HCEC 1CT (cell line): ENCODE data around the gene E2F6.
A peak's percentile ranks its signal among the peaks of the same experiment; 100 is the strongest.

Source experiments
- DNase-seq: peaks from one replicate; pipeline ENCODE4 v3.0.0-alpha.2; 2017

E2F6 gene

DNA sequence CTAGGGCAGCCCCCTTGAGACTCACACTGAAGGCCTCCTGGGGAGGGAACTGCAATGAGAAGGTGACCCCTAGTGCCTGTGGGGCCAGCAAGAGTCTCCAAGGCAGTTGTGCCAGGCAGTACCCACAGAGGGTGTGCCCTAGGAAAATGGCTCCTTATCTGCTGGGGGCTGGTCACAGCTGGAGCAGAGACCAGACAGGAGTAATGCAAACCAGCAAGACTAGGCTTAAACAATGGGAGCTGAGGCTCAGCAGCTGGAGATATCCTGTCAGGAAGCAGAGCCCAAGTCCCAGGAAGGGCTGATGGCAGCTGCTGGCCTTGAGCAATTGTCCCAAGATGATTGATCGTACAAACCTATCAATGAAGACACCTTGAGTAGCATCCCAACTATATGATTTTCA, 26.8 kb upstream of the E2F6 start:
- no peak for DNase-seq

DNA sequence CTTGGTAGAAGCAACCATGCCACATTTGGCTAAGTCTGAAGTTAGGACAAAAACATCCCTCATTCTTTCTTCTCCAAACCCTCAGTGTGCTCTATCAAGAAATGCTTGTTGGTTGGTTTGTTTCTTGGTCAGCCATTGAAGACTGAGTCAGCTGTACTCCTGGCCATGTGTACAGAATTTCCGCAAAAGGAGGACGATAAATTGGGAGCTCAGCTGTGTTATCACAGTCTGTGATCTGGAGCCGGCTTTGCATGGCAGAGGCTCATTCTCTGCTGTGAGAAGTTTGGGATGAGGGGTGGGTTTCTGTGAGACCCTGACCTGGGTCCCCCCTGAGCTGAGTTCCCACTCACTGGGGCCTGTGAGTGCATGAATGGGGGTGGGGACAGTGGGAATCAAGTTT, 26.3 kb upstream of the E2F6 start:
- DNase-seq, result no peak

DNA sequence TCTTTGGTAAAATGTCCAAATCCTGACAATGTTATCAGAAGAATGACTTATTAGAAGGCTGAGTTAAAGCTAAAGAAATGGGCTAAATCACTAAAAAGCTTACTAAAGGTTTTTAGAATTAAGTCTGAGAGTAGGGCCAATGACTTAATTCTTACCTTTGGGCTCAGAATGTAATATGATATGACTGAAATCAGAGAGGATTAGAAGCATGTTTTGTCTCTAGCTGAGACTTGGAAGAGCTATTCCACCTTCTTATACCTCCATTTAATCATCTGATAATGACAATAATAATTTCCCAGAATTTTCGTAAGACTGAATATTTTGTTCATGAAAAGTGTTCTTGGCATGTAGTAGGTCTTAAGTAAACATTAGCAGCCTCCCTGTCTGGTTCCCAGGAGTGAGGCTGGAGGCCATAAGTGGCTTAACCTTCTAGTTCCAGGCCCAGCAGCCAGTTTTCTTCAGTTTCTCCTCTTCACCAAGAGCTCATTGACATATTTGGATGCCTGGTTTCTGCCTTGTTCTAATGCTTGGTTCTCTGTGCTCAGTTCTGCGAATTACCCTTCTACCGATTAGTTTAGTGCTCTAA, 25.5 kb upstream of the E2F6 start:
- DNase-seq, result no peak

DNA sequence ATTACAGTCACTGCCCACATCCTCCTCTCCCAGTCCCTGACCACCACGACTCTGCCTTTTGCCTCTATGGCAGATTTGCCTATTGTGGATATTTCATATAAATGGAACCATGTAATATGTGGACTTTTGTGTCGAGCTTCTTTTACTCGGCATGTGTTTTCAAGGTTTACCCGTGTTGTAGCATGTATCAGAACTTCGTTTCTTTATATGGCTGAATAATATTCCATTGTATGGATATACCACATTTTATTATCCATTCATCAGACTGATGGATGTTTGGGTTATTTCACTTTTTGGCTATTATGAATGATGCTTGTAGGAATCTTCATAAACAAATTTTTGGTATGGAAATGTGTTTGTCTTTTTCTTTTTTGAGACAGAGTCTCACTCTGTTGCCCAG, 24.2 kb upstream of the E2F6 start:
- DNase-seq, result no peak

DNA sequence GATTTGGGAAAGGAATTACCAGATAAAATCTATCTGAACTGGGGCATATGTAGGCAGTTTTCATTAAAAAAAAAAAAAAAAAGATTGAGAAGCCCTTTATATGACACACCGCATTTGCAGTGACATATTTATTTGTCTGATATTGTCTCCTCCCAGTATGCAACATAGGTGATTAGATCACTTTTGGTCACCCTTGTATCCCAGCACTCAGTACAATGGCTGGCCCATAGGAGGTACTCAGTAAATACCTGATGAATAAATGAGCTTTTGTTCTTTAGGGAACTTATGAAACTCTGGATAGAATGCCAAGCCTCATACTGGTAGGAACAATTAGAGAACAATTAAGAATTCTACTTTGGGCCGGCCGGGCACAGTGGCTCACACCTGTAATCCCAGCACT, 22.8 kb upstream of the E2F6 start:
- DNase-seq, result no peak

DNA sequence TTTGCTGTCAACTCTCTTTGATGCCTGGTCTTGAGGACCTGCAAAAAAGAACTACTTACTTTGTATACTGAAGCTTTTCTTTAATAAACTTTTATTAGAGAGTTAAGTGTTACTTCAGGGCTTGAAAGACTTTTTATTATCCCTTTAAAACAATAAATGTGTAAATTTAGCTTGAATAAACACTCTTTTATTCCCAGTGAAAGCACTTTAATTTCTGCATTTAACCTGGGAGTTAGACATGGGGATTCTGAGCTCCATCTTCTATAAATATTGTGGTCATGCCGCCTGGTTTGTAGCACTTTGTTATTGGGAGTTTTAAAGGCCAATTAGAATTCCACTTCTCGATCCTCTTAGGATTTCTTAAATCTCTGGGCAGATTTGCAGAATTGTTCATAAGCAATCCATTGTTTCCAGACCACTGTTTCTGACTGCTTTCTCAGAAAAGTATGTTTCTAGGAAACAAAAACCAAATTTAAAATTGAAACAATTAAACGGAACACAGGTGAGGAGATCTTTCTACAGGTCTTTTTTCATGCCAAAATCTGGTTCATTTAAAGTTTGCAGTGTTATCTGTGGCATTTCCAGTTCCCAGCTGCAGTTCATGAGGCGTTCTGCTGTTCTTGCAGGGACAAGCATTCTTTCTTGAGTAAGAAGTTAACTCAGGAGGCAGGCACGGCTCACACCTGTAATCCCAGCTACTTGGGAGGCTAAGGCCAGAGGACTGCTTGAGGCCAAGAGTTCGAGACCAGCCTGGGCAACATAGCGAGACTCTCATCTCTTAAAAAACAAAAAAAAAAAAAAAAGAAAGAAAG, 18.1 kb upstream of the E2F6 start:
- DNase-seq, result no peak

DNA sequence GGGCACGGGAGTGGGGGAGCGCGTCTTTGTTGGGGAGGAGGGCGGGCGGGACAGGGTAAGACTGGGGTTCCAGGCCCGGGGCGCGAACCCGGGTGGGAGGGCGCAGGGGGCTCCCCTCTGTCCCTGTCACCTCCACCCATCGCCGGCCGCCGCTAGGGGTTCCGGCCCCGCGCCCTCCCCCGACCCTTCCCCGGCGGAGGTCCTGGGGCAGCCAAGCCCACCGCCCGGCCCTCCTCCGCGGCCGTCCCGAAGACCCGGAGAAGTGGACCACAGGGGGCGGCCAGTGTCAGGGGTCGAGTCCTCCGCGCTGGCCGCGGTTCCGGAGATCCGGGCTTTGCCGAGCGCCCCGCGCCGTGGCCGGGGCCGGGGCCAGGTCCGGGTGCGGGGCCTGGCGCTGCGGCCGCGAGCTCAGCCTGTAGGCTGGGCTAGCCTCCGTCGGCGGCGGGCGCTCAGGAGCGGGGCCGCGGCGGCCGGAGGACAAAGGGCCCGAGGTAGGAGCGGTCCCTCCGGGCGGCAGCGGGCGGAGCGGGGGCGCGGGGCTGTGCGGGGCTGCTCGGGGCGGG, 16.6 kb upstream of the E2F6 start:
- no peak for DNase-seq

DNA sequence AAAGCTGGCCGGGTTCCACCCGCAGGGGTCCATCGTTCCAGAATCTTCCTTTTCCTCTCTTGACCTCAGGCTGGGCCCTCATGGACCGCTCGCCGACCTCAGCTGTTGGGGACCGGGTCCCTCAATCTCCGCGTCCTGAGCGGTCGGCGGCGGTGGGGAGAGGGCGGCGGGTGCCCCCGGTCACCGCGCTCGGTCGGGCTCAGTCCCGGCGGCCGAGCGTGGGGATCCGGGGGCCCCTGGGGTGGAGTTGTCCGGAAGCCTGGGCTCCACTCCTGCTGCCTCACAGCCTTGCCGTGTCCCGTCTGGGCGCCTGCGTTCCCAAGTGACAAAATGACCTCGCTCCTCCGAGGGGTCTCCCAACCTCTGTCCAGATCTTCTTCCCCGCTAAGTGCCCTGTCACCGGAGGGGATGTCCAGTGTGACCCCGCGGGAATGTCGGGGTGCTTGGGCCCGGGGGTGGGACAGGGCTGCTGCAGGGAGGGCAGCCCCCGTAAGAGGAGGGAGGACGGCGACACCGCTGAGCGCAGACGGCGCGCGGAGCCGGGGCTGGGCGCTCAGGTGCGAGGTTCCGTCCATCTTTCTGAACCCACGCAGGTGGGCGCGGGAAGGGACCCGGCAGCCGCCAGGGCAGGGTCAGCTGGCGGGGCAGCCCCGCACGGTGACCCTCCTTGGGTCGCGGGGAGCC, 16.0 kb upstream of the E2F6 start:
- DNase-seq, result no peak

DNA sequence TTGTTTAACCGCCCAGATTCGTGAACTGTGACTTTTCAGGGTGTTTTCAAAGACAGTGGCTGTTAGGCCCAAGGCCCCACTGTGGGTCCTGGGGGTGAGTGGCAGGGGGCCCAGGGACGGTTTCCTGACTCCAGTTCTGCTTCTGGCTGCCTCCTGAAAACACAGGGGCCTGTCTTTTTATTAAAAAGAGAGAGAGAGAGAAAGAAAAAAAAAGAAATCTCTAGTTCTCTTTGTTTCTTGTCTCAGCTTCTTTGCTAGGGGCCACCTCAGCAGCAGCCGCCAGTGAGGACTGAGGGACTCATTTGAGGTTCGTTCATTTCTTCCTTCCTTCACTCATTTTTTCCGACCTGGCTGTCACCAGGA, 15.4 kb upstream of the E2F6 start:
- DNase-seq, result no peak

DNA sequence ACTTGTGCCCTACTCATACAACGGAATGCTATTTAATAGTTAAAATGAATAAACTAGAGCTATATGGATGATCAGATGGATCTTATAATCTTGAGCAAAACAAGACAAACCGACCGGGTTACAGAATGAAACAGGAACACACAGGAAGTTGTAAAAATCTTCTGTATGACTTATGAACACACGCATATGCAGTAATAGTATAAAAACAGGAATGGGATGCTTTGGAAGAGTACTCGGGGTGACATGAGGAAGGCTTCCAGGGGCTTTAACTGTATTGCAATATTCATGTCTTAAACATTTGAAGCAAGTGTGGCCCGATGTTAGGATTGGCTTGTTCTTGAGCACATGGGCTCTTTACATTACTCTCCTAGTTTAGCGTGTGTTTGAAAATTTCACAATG, 14.9 kb upstream of the E2F6 start:
- no peak for DNase-seq

DNA sequence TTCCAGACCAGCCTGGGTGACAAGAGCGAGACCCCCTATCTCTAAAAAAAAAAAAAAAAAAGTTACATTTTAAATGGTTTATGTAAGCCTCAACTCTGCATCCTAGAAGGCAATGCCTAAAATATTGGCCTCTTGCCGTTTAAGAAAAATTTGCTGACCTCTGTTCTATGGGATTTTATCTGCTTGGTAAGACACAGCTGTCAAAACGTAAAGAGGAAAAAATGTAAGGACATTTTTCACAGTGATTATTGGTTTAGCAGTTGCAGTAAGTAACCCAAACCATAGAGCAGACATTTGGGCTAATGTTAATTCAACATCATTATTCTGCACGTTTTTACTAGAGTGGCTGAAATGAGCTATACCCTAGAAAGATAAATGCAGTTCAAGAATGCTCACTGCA, 14.4 kb upstream of the E2F6 start:
- no peak for DNase-seq

DNA sequence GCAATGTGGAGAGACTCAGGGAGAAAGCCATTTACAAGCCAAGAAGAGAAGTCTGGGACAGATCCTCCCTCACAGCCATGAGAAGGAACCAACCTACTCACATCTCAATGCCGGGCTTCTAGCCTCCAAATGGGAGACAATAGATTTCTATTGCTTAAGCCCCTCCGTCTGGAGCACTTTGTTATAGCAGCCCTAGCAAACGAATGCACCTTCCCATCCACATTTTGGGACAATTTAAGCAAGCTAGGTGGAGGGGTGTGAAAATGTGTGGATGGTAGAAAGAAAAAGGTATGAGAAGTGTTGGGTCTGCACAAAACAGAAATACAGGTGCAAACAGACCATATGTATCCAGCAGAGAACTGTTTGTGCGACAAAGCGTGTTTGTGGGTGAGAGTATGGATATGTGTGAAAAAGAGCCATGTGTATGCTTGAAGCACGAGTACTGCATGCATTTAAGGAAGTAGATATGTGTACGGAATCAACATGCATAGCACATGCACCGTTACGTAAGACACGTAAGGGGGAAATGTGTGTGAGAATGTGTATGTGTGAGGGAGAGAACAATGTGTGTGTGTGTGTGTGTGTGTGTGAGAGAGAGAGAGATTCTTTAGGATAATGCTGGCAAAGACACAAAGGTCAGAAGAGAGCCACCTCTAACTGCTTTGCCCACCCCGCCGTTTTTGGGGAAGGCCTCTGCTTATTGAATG, 13.1 kb upstream of the E2F6 start:
- DNase-seq, result no peak

DNA sequence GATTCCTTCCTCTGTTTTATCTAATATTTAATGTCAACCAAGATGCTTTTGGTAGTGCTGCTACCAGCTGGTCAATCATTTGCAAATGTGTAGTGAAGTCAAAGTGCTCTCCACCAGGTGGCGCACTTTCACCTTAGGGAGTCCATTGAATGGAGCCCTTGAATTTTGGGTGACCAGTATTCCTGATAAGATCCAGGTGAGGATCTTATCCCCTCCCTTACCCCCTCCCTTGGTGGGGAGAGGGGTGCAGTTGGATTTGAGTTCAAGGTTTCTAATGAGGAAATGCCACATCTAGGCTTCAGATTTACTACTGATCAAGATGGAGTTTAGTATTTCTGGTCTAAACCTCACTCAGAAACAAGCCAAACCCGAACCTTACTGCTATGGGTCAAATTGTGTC, 12.0 kb upstream of the E2F6 start:
- peak; percentile 53 for DNase-seq

DNA sequence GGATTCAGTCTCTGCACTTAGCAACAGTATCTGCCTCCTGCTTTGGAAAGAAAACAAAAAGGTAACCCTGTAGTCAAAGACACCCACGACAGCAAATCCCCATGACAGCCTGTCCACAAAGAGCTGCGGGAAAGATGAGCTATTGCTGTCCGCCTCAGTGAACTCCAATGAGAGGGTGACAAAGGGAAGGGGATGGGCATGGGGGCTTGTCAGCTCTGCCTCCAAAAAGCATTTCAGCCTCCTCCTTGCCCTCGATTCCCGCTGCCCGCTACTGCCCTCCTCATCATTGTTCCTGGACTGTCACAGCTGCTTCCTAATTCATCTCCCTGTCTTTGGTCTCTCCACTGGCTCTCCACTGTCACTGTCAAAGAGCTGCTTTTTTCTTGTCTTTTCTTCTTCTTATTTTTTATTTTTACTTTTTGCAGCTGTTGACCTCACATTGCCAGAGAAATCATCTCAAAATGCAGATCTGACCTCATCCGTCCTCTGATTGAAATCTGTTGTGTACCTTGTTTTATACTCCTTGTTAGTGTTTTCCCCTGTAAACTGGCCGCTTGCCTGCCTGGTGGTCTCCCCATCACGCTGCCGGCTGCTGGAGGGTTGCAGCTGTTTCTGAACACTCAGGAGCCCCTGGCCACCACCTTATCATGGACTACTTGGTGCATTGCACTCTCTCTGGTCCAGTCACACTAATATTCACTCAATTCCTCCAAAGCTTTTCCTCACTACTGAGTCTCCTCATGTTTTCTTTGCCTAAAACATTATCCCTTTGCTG, 7.9 kb upstream of the E2F6 start:
- no peak for DNase-seq

DNA sequence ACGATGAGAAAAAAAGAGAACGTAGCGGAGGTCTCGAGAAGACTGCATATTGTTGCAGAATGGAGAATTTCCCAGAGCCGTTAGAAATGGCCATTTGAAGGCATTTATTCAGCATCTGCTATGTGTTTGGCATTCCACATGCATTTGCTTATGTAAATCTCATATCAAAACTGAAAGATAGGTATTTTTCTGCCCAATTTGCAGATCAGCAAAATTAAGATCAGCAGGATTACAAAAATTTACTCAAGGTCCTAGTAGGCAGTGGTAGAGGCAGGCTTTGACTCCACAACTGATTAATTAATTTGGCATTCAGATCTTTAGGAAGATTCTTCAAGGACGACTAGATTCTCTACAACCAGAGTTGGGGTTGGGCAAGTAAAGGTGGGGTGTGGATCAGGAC, 1.8 kb upstream of the E2F6 start:
- no peak for DNase-seq

DNA sequence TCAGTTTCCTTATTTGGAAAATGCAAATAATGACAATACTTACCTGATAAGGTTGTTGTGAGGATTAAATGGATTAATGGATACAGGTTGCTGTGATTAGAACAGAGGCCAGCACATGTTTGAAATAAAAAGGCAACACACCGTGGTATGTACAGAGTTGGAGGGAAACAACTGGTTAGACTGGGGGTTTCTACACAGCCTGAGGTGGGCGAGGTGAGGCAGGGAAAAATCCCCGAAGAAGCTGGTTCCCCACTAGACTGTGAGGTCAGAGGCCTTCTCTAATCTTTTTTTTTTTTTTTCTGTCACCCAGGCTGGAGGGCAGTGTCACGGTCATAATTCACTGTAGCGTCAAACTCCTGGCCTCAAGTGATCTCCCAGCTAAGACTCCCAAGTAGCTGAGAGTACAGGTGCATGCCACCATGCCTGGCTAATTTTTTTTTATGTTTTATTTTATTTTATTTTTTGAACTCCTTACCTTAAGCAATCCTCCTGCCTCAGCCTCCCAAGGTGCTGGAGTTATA, 1.2 kb upstream of the E2F6 start:
- no peak for DNase-seq

DNA sequence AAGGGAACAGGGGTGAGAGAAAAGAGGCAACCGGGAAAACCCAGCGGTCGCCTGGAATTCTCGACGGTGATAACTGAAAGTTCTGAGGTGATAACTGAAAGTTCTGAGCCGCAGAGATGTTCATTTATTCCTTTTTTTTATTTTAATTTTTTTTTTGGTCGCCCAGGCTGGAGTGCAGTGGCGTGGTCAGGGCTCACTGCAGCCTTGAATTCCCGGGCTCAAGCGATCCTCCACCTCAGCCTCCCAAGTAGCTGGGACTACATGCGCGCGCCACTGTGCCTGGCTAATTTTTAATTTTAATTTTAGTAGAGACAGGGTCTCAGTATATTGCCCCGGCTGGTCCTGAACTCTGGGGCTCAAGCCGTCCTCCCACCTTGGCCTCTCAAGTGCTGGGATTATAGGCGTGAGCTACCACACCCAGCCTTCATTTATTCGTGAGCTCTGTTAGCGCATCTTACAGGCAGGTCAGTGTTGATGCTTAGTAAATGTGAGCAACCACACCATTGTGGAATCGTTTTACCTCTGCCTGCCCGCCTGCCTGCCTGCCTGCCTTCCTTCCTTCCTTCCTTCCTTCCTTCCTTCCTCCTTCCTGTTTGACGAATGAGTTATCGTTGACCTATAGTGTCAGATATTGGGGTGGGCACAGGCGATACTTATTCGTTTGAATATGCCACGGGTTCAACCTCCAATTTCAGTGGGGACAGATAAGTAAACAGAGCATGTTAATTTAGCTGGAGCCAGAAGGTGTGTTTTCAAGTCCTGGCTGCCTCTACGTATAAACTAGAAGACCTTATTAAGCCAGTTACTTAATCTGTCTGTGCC, 557 bp upstream of the E2F6 start:
- no peak for DNase-seq

DNA sequence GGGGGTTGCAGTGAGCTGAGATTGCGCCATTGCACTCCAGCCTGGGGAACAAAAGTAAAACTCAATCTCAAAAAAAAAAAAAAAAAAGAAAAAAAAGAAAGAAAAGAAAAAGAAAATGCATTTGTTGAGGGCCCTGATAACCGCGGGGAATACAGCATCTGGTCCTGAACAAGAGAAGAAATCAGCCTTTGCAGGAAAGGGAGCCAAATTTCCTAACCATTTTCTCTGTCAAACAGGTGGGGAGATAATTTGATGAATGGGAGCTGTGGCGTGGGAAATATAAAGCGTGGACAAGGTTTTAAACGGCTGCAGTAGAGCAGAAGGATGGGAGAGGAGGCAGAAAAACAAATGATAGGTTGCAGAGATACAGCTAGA, 864 bp downstream of the E2F6 start:
- no peak for DNase-seq

DNA sequence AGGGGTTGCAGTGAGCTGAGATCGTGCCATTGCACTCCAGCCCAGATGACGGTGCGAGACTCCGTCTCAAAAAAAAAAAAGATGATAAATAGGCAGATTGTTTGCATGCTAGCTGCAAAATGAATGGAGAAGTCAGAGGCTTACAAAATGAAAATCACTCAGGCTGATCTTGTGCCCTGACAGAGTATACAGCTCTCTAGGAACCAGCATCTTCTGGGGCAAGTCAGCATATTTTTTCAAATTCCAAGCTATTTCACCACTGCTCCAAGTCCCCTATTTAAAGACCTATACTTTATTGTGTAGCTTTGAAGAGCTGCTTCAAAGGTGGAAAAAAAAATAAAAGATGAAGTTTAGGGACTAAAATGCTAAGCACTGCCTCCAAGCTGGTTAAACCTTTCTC, 6.1 kb downstream of the E2F6 start:
- DNase-seq, result no peak

DNA sequence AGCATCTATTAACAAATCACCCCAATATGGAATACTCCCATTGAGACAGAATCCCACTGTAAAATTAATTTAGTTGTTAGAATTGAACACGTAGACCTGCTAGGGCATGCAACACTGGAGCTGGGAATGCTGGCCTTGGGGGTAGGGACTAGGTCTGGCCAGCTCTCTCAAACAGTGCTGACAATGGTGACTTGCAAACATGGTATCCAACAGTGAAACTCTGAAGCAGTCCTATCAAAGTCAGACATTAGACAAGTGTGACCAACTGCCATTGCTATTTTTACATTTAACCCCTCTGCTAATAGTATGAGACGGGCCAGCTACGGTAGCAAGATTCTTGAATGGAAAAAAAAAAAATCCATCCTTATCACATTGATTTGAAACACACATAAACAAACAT, 7.2 kb downstream of the E2F6 start:
- DNase-seq, result no peak

DNA sequence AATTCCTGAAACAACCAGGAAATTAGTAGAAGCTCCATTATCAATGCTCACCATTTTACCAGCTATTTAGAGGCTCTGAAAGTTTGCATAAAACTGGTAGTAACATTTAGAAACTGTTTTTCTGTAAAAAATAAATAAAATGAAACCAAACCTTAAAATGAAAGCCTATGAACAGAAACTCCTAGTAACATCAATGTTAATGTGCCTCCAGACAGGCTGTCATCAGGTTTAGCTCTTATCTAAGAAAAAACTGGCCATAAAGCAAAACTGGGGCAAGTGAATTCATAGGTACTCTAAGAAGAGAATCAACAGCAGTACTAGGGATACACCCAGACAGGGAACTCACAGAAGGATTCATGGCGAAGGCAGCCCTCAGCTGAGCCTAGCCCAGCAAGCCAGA, 8.0 kb downstream of the E2F6 start:
- DNase-seq, result no peak

DNA sequence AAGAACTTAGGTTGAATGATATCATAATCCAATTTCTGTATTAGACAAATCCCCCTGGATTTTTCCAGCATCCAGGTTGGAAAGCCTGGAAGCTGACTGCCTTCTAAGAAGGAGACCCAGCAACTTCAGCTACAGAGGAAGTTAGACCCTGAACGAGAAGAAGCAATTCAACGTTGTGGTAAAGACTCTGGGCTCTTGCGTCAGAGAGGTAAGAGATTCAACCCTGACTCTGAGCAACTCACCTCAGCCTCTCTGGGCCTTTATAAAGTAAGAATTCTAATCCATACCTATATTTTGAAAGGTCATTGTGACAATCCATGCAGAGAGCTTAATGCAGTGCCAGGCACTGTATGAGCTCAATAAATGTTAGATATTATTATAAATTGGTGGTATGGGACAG, 9.7 kb downstream of the E2F6 start:
- DNase-seq, result no peak
